Measurements from ENCODE around the gene HPD. TPM values are rescaled to one million over a fixed set of nuclear protein-coding genes. Genes with fewer than 3 reads are reported as not detected.
A peak's percentile ranks its signal among the peaks of the same experiment; 100 is the strongest.
"Not testable (repeated sequence)": the region's sequence is repeated elsewhere in the genome, so short reads cannot be mapped to it uniquely, and the experiment has no call there.

Gene HPD
- total and polyA plus RNA-seq, 12 donors, result 1.6 to 13.0 (median 4.0) TPM

GRCh38 chr12:121892673-121893561 lies 34.3 kb upstream of the HPD start:
- peak overlapping the region in 2 of 5 donors; percentile 17 to 46 for H3K27ac ChIP-seq
- no peak for TF ChIP-seq POLR2A (IDR thresholded peaks at IDR 0.05)
- TF ChIP-seq CTCF (IDR thresholded peaks at IDR 0.05), result no peak
- H3K27me3 ChIP-seq, result no peaks in the 10 kb centered on the region
- H3K9me3 ChIP-seq (replicated peaks in 1 of 3), result no peaks in the 10 kb centered on the region
- intact Hi-C loops (cut with DNase I), result loop anchor here (5.0 to 10.0 kb wide), 2 partner anchors 98 to 101 kb away; partner anchors contain the start of gene RHOF (in 2 of the 2)
- peaks cover 0 to 36% of the 10 kb centered on the region in 2 donors for H3K36me3 ChIP-seq (replicated peaks in 1 of 2)
- H3K4me3 ChIP-seq, result no peak overlapping the region
- peaks cover 25 to 45% of the 10 kb centered on the region in 2 donors for H3K4me1 ChIP-seq (replicated peaks in 1 of 2)
- WGBS, 4 donors, result 73 to 83% (median 74%) methylated on average over 13 of the region's 13 CpGs
- DNase-seq, result peak; percentile 21 to 61 (median 33)

GRCh38 chr12:121889661-121890060 lies 31.0 kb upstream of the HPD start:
- whole genome bisulfite sequencing, 4 donors, result 40 to 49% (median 45%) methylated on average over 6 of the region's 6 CpGs
- intact Hi-C loops (cut with DNase I), result loop anchor here (5.0 to 10.0 kb wide), 5 partner anchors 75 to 195 kb away; partner anchors contain the start of gene RHOF (in 2 of the 2)
- not testable (repeated sequence) for H3K36me3 ChIP-seq (replicated peaks in 1 of 2); H3K27me3 ChIP-seq; DNase-seq; H3K9me3 ChIP-seq (replicated peaks in 1 of 3)
- Histone ChIP-seq H3K27ac (peak overlapping the region in 1 of 5 donors; percentile 95), H3K4me1 (replicated peaks in 1 of 2) (peaks cover 25 to 46% of the 10 kb centered on the region in 2 donors), H3K4me3 (peak overlapping the region in 3 of 4 donors; percentile 2 to 64 (median 31))

- TF ChIP-seq CTCF (IDR thresholded peaks at IDR 0.05), result no peak
- TF ChIP-seq POLR2A (IDR thresholded peaks at IDR 0.05), result no peak
- WGBS, 4 donors, result 1 to 4% (median 2%) methylated on average over 7 of the region's 7 CpGs
- intact Hi-C loops (cut with DNase I), result loop anchor here (5.0 to 10.0 kb wide), 3 partner anchors 74 to 194 kb away; no protein-coding TSS in a partner anchor
These were observed 30.6 kb upstream of the HPD start for GRCh38 chr12:121889274-121889624.

GRCh38 chr12:121888478-121889273 lies 30.0 kb upstream of the HPD start, which contains the start of gene PSMD9:
Gene PSMD9 (plus strand): TSS chr12:121888790. CDS start chr12:121888857, 67 bp downstream.
- whole genome bisulfite sequencing, 4 donors, result 0% methylated on average over 12 to 67 of the region's 67 CpGs
- TF ChIP-seq POLR2A (IDR thresholded peaks at IDR 0.05), result peak; percentile 77 to 89
- peak; percentile 46 to 72 (median 60) for TF ChIP-seq CTCF (IDR thresholded peaks at IDR 0.05)
- peak within 1 kb of the TSS; percentile 31 to 64 (median 50) for H3K4me3 ChIP-seq
- no peaks in the 10 kb centered on the region for H3K9me3 ChIP-seq (replicated peaks in 1 of 3)
- H3K27ac ChIP-seq, result peak within 1 kb of the TSS; percentile 77 to 99 (median 92)
- peaks cover 19 to 38% of the 10 kb centered on the region in 2 donors for H3K4me1 ChIP-seq (replicated peaks in 1 of 2)
- DNase-seq, result peak; percentile 98
- intact Hi-C loops (cut with DNase I), result loop anchor here (5.0 to 10.0 kb wide), 3 partner anchors 74 to 194 kb away; no protein-coding TSS in a partner anchor
- peaks cover 0 to 4% of the 10 kb centered on the region in 2 donors for H3K36me3 ChIP-seq (replicated peaks in 1 of 2)
- no peaks in the 10 kb centered on the region for H3K27me3 ChIP-seq

More at GRCh38 chr12:121889274-121889624, 30.6 kb upstream of the HPD start:
- H3K27me3 ChIP-seq, result no peaks in the 10 kb centered on the region
- peak overlapping the region; percentile 77 to 99 (median 92) for H3K27ac ChIP-seq
- H3K36me3 ChIP-seq (replicated peaks in 1 of 2), result peaks cover 0 to 4% of the 10 kb centered on the region in 2 donors
- peak overlapping the region; percentile 2 to 64 (median 33) for H3K4me3 ChIP-seq
- no peaks in the 10 kb centered on the region for H3K9me3 ChIP-seq (replicated peaks in 1 of 3)
- no peak for DNase-seq
- peaks cover 25 to 44% of the 10 kb centered on the region in 2 donors for H3K4me1 ChIP-seq (replicated peaks in 1 of 2)

Data from adrenal gland (tissue), 12 donors.